ENCODE data around the gene NDRG4. TPM values are rescaled to one million over a fixed set of nuclear protein-coding genes. Genes with fewer than 3 reads are reported as not detected.

The NDRG4 gene
- polyA plus RNA-seq, 1 of the 3 experiments (the other 2 are of a cell fraction), result 52.0 TPM

GRCh38 chr16:58551496-58551895 is 51.6 kb downstream of the NDRG4 start:
- Histone ChIP-seq H3K79me2 (ENCODE audit: insufficient read depth) (peaks cover 11% of the 10 kb centered on the region; the same call in 1 of the 2 replicates), H3K9ac (no peak overlapping the region), H3F3A (replicated peaks; ENCODE audit: insufficient read depth) (peaks cover 5% of the 10 kb centered on the region), H3K4me3 (ENCODE audit: low read depth in 2 of 2, low read length in 1 of 2) (no peak overlapping the region), H3K9me3 (no peaks in the 10 kb centered on the region), H3K27me3 (ENCODE audit: insufficient read depth) (no peaks in the 10 kb centered on the region), H4K20me1 (ENCODE audit: insufficient read depth) (no peaks in the 10 kb centered on the region; the same call in 1 of the 2 replicates), H3K27ac (ENCODE audit: low read depth in 2 of 2, low read length in 1 of 2) (no peak overlapping the region), H3K36me3 (replicated peaks in 1 of 2; ENCODE audit: control insufficient read depth in 1 of 2, insufficient read depth in 2 of 2, low read length in 1 of 2) (peaks cover 79 to 91% of the 10 kb centered on the region in 2 experiments), H3K9me2 (no peaks in the 10 kb centered on the region), H3K4me1 (ENCODE audit: control insufficient read depth in 1 of 2, insufficient read depth in 2 of 2, low read depth in 1 of 2, low read length in 1 of 2) (0 out of 4 replicates have a peak, but pooled peaks cover 0 to 6% of the 10 kb centered on the region in 2 experiments), H2AFZ (ENCODE audit: low read depth) (no peak overlapping the region), H3K4me2 (no peak overlapping the region)
- POLR2A ChIA-PET, result no interaction called here
- DNase-seq, result no peak
- TF ChIP-seq, protein P1, sequence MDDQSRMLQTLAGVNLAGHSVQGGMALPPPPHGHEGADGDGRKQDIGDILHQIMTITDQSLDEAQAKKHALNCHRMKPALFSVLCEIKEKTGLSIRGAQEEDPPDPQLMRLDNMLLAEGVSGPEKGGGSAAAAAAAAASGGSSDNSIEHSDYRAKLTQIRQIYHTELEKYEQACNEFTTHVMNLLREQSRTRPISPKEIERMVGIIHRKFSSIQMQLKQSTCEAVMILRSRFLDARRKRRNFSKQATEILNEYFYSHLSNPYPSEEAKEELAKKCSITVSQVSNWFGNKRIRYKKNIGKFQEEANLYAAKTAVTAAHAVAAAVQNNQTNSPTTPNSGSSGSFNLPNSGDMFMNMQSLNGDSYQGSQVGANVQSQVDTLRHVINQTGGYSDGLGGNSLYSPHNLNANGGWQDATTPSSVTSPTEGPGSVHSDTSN (IDR thresholded peaks at IDR 0.05), result no peak
- TF ChIP-seq RXRA (IDR thresholded peaks at IDR 0.05; ENCODE audit: borderline replicate concordance, low read depth) (no peak), TEAD4 (IDR thresholded peaks at IDR 0.05; ENCODE audit: borderline replicate concordance, insufficient read depth) (no peak), NFIC (IDR thresholded peaks at IDR 0.05; ENCODE audit: borderline replicate concordance) (no peak), YY1 (IDR thresholded peaks at IDR 0.05; ENCODE audit: low read depth) (no peak), FOXM1 (IDR thresholded peaks at IDR 0.05; ENCODE audit: low read depth) (no peak), USF2 (IDR thresholded peaks at IDR 0.05; ENCODE audit: borderline replicate concordance, low read depth, low read length) (no peak), RFX5 (IDR thresholded peaks at IDR 0.05; ENCODE audit: low read length) (no peak), TCF12 (IDR thresholded peaks at IDR 0.05) (no peak), SMC3 (IDR thresholded peaks at IDR 0.05; ENCODE audit: low read depth, low read length) (no peak), SIN3A (IDR thresholded peaks at IDR 0.05; ENCODE audit: borderline replicate concordance, low read depth, low read length) (no peak), JUND (IDR thresholded peaks at IDR 0.05) (no peak), MEF2A (IDR thresholded peaks at IDR 0.05; ENCODE audit: borderline replicate concordance, low read depth) (no peak), EZH2phosphoT487 (IDR thresholded peaks at IDR 0.05; ENCODE audit: borderline replicate concordance, low read depth) (no peak), FOXJ3 (CRISPR knock-in tag; IDR thresholded peaks at IDR 0.05) (no peak)
- TF ChIP-seq, protein P2, sequence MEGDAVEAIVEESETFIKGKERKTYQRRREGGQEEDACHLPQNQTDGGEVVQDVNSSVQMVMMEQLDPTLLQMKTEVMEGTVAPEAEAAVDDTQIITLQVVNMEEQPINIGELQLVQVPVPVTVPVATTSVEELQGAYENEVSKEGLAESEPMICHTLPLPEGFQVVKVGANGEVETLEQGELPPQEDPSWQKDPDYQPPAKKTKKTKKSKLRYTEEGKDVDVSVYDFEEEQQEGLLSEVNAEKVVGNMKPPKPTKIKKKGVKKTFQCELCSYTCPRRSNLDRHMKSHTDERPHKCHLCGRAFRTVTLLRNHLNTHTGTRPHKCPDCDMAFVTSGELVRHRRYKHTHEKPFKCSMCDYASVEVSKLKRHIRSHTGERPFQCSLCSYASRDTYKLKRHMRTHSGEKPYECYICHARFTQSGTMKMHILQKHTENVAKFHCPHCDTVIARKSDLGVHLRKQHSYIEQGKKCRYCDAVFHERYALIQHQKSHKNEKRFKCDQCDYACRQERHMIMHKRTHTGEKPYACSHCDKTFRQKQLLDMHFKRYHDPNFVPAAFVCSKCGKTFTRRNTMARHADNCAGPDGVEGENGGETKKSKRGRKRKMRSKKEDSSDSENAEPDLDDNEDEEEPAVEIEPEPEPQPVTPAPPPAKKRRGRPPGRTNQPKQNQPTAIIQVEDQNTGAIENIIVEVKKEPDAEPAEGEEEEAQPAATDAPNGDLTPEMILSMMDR (IDR thresholded peaks at IDR 0.05), result no peak
- TF ChIP-seq, protein P3, sequence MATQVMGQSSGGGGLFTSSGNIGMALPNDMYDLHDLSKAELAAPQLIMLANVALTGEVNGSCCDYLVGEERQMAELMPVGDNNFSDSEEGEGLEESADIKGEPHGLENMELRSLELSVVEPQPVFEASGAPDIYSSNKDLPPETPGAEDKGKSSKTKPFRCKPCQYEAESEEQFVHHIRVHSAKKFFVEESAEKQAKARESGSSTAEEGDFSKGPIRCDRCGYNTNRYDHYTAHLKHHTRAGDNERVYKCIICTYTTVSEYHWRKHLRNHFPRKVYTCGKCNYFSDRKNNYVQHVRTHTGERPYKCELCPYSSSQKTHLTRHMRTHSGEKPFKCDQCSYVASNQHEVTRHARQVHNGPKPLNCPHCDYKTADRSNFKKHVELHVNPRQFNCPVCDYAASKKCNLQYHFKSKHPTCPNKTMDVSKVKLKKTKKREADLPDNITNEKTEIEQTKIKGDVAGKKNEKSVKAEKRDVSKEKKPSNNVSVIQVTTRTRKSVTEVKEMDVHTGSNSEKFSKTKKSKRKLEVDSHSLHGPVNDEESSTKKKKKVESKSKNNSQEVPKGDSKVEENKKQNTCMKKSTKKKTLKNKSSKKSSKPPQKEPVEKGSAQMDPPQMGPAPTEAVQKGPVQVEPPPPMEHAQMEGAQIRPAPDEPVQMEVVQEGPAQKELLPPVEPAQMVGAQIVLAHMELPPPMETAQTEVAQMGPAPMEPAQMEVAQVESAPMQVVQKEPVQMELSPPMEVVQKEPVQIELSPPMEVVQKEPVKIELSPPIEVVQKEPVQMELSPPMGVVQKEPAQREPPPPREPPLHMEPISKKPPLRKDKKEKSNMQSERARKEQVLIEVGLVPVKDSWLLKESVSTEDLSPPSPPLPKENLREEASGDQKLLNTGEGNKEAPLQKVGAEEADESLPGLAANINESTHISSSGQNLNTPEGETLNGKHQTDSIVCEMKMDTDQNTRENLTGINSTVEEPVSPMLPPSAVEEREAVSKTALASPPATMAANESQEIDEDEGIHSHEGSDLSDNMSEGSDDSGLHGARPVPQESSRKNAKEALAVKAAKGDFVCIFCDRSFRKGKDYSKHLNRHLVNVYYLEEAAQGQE (IDR thresholded peaks at IDR 0.05; ENCODE audit: low read depth, low read length), result no peak
- CTCF ChIA-PET, result no interaction called here
- 97% methylated on average over 3 of the region's 3 CpGs for WGBS (ENCODE audit: low lambda C conversion rate)

Measured in SK-N-SH (cell line).